HG03103 (cell line): Measurements from ENCODE around the gene TAF11L14.

ENCODE experiments used
- ATAC-seq: cut with Tn5 transposase; IDR thresholded peaks from one replicate; pipeline ENCODE4 v1.9.1; 2021; ENCODE audit warnings: low read depth; ENCODE audit not compliant: unreplicated experiment

The TAF11L14 gene

GRCh38 chr5:17678751-17679324, 44.6 kb downstream of the TAF11L14 start:
- no peak for ATAC-seq

- ATAC-seq = no peak
These were observed 45.4 kb downstream of the TAF11L14 start for GRCh38 chr5:17679597-17680203.

- no peak for ATAC-seq
These were observed 46.5 kb downstream of the TAF11L14 start for GRCh38 chr5:17680737-17681136.
